ENCODE results near the gene FSTL1.

FSTL1 gene

GRCh38 chr3:120368172-120368571 is 82.6 kb downstream of the FSTL1 start:
- H3K9me3 ChIP-seq: no peaks in the 10 kb centered on the region
- peaks cover 18% of the 10 kb centered on the region for H3K27me3 ChIP-seq (ENCODE audit: low read depth)
- no peaks in the 10 kb centered on the region for H3K36me3 ChIP-seq (replicated peaks)
- no peak for DNase-seq (ENCODE audit: low spot score in 2 of 2)
- H3K4me3 ChIP-seq: no peak overlapping the region
- in situ Hi-C loops (cut with MboI; ENCODE audit: low sequenced_read_pairs): no loop called here
- H3K4me1 ChIP-seq: no peaks in the 10 kb centered on the region

- no peak overlapping the region for H3K4me3 ChIP-seq
- H3K4me1 ChIP-seq: no peaks in the 10 kb centered on the region
- no peaks in the 10 kb centered on the region for H3K36me3 ChIP-seq (replicated peaks)
- in situ Hi-C loops (cut with MboI; ENCODE audit: low sequenced_read_pairs): no loop called here
- H3K9me3 ChIP-seq: no peaks in the 10 kb centered on the region
- DNase-seq (ENCODE audit: low spot score in 2 of 2): no peak
- peaks cover 11% of the 10 kb centered on the region for H3K27me3 ChIP-seq (ENCODE audit: low read depth)
Measured at GRCh38 chr3:120364821-120365220, 86.0 kb downstream of the FSTL1 start.

GRCh38 chr3:120364101-120364500 is 86.7 kb downstream of the FSTL1 start:
- no peak overlapping the region for H3K4me3 ChIP-seq
- H3K36me3 ChIP-seq (replicated peaks): no peaks in the 10 kb centered on the region
- no peaks in the 10 kb centered on the region for H3K4me1 ChIP-seq
- DNase-seq (ENCODE audit: low spot score in 2 of 2): no peak
- H3K9me3 ChIP-seq: no peaks in the 10 kb centered on the region
- H3K27me3 ChIP-seq (ENCODE audit: low read depth): peaks cover 11% of the 10 kb centered on the region
- in situ Hi-C loops (cut with MboI; ENCODE audit: low sequenced_read_pairs): no loop called here

- H3K4me1 ChIP-seq: no peaks in the 10 kb centered on the region
- H3K36me3 ChIP-seq (replicated peaks): no peaks in the 10 kb centered on the region
- DNase-seq (ENCODE audit: low spot score in 2 of 2): no peak
- 0 out of 2 replicates have a peak, but pooled peaks cover 3% of the 10 kb centered on the region for H3K27me3 ChIP-seq (ENCODE audit: low read depth)
- in situ Hi-C loops (cut with MboI; ENCODE audit: low sequenced_read_pairs): no loop called here
- no peaks in the 10 kb centered on the region for H3K9me3 ChIP-seq
- H3K4me3 ChIP-seq: no peak overlapping the region
Measured at GRCh38 chr3:120357807-120358206, 93.0 kb downstream of the FSTL1 start.

- in situ Hi-C loops (cut with MboI; ENCODE audit: low sequenced_read_pairs): no loop called here
- H3K4me1 ChIP-seq: peaks cover 2% of the 10 kb centered on the region; the same call in 1 of the 2 replicates
- no peak overlapping the region for H3K4me3 ChIP-seq
- no peak for DNase-seq (ENCODE audit: low spot score in 2 of 2)
- 0 out of 2 replicates have a peak, but pooled peaks cover 3% of the 10 kb centered on the region for H3K27me3 ChIP-seq (ENCODE audit: low read depth)
- H3K9me3 ChIP-seq: no peaks in the 10 kb centered on the region
- no peaks in the 10 kb centered on the region for H3K36me3 ChIP-seq (replicated peaks)
Measured at GRCh38 chr3:120355486-120355885, 95.3 kb downstream of the FSTL1 start.

- H3K9me3 ChIP-seq: no peaks in the 10 kb centered on the region
- in situ Hi-C loops (cut with MboI; ENCODE audit: low sequenced_read_pairs): no loop called here
- H3K36me3 ChIP-seq (replicated peaks): no peaks in the 10 kb centered on the region
- H3K4me3 ChIP-seq: no peak overlapping the region
- DNase-seq (ENCODE audit: low spot score in 2 of 2): no peak
- 0 out of 2 replicates have a peak, but pooled peaks cover 3% of the 10 kb centered on the region for H3K27me3 ChIP-seq (ENCODE audit: low read depth)
- H3K4me1 ChIP-seq: peaks cover 9% of the 10 kb centered on the region
Measured at GRCh38 chr3:120353463-120353862, 97.3 kb downstream of the FSTL1 start.

GRCh38 chr3:120352017-120352416 is 98.8 kb downstream of the FSTL1 start:
- H3K9me3 ChIP-seq: no peaks in the 10 kb centered on the region
- H3K4me1 ChIP-seq: peaks cover 13% of the 10 kb centered on the region
- no peak for DNase-seq (ENCODE audit: low spot score in 2 of 2)
- H3K27me3 ChIP-seq (ENCODE audit: low read depth): 0 out of 2 replicates have a peak, but pooled peaks cover 3% of the 10 kb centered on the region
- H3K4me3 ChIP-seq: no peak overlapping the region
- H3K36me3 ChIP-seq (replicated peaks): no peaks in the 10 kb centered on the region
- in situ Hi-C loops (cut with MboI; ENCODE audit: low sequenced_read_pairs): no loop called here

GRCh38 chr3:120350401-120350941 is 100.3 kb downstream of the FSTL1 start:
- H3K36me3 ChIP-seq (replicated peaks): no peaks in the 10 kb centered on the region
- 0 out of 2 replicates have a peak, but pooled peaks cover 3% of the 10 kb centered on the region for H3K27me3 ChIP-seq (ENCODE audit: low read depth)
- DNase-seq (ENCODE audit: low spot score in 2 of 2): peak; percentile 35 to 41
- peak overlapping the region; percentile 62 for H3K4me3 ChIP-seq
- H3K9me3 ChIP-seq: no peaks in the 10 kb centered on the region
- peaks cover 13% of the 10 kb centered on the region for H3K4me1 ChIP-seq
- in situ Hi-C loops (cut with MboI; ENCODE audit: low sequenced_read_pairs): no loop called here

- no peaks in the 10 kb centered on the region for H3K36me3 ChIP-seq (replicated peaks)
- H3K4me3 ChIP-seq: peak overlapping the region; percentile 62
- peaks cover 13% of the 10 kb centered on the region for H3K4me1 ChIP-seq
- no peaks in the 10 kb centered on the region for H3K9me3 ChIP-seq
- no peak for DNase-seq (ENCODE audit: low spot score in 2 of 2)
- 0 out of 2 replicates have a peak, but pooled peaks cover 1% of the 10 kb centered on the region for H3K27me3 ChIP-seq (ENCODE audit: low read depth)
- in situ Hi-C loops (cut with MboI; ENCODE audit: low sequenced_read_pairs): no loop called here
Measured at GRCh38 chr3:120349855-120350125, 101.0 kb downstream of the FSTL1 start.

- Histone ChIP-seq H3K9me3 (no peaks in the 10 kb centered on the region), H3K4me3 (peak within 1 kb of the TSS; percentile 62), H3K4me1 (peaks cover 13% of the 10 kb centered on the region), H3K36me3 (replicated peaks) (no peaks in the 10 kb centered on the region; the same call in 1 of the 2 replicates), H3K27me3 (ENCODE audit: low read depth) (no peaks in the 10 kb centered on the region)
- in situ Hi-C loops (cut with MboI; ENCODE audit: low sequenced_read_pairs): no loop called here
- DNase-seq (ENCODE audit: low spot score in 2 of 2): peak; percentile 67 to 88
Measured at GRCh38 chr3:120348991-120349854, 101.6 kb downstream of the FSTL1 start, which contains the start of gene LRRC58. TSS of gene LRRC58 (minus strand) at chr3:120349354. CDS start at chr3:120349243, 111 bp downstream.

GRCh38 chr3:120348065-120348990 is 102.5 kb downstream of the FSTL1 start:
- Histone ChIP-seq H3K4me3 (peak overlapping the region; percentile 62), H3K4me1 (peaks cover 13% of the 10 kb centered on the region), H3K9me3 (no peaks in the 10 kb centered on the region), H3K36me3 (replicated peaks) (no peaks in the 10 kb centered on the region; the same call in 1 of the 2 replicates), H3K27me3 (ENCODE audit: low read depth) (no peaks in the 10 kb centered on the region)
- in situ Hi-C loops (cut with MboI; ENCODE audit: low sequenced_read_pairs): no loop called here
- peak; percentile 52 to 64 for DNase-seq (ENCODE audit: low spot score in 2 of 2)

GRCh38 chr3:120344349-120344748 is 106.4 kb downstream of the FSTL1 start:
- Histone ChIP-seq H3K4me1 (peaks cover 4% of the 10 kb centered on the region; the same call in 1 of the 2 replicates), H3K27me3 (ENCODE audit: low read depth) (no peaks in the 10 kb centered on the region), H3K4me3 (no peak overlapping the region), H3K9me3 (no peaks in the 10 kb centered on the region; the same call in 1 of the 2 replicates), H3K36me3 (replicated peaks) (no peaks in the 10 kb centered on the region; the same call in none of the 2 replicates)
- no peak for DNase-seq (ENCODE audit: low spot score in 2 of 2)
- in situ Hi-C loops (cut with MboI; ENCODE audit: low sequenced_read_pairs): no loop called here

All from HAP-1 (cell line).